ENCODE data around the gene MYO7A.

Gene MYO7A

GRCh38 chr11:77123591-77123990 is 4.5 kb upstream of the MYO7A start:
- H3K4me3 ChIP-seq (ENCODE audit: low read length) = no peak overlapping the region
- H3K4me1 ChIP-seq (ENCODE audit: control insufficient read depth, low read length) = peaks cover 9% of the 10 kb centered on the region
- H3F3A ChIP-seq (ENCODE audit: control insufficient read depth, insufficient read depth) = no peaks in the 10 kb centered on the region
- H3K27ac ChIP-seq (ENCODE audit: low read depth, low read length) = no peak overlapping the region
- no peak overlapping the region for H3K4me2 ChIP-seq (ENCODE audit: low read length)
- H3K27me3 ChIP-seq (ENCODE audit: control insufficient read depth, low read length) = no peaks in the 10 kb centered on the region
- no peaks in the 10 kb centered on the region for H3K9me2 ChIP-seq (replicated peaks; ENCODE audit: control insufficient read depth, low read length)
- H3K9me3 ChIP-seq (ENCODE audit: control insufficient read depth, insufficient read depth, low read length) = no peaks in the 10 kb centered on the region
- no peaks in the 10 kb centered on the region for H3K79me2 ChIP-seq (ENCODE audit: control insufficient read depth, low read length)
- H3K36me3 ChIP-seq (ENCODE audit: control insufficient read depth, low read length) = no peaks in the 10 kb centered on the region
- no peaks in the 10 kb centered on the region for H4K20me1 ChIP-seq (ENCODE audit: control insufficient read depth, insufficient read depth, low read depth, low read length)
- TF ChIP-seq EZH2phosphoT487 (IDR thresholded peaks at IDR 0.05; ENCODE audit: borderline replicate concordance, low read length) = no peak
- TF ChIP-seq, protein P1, sequence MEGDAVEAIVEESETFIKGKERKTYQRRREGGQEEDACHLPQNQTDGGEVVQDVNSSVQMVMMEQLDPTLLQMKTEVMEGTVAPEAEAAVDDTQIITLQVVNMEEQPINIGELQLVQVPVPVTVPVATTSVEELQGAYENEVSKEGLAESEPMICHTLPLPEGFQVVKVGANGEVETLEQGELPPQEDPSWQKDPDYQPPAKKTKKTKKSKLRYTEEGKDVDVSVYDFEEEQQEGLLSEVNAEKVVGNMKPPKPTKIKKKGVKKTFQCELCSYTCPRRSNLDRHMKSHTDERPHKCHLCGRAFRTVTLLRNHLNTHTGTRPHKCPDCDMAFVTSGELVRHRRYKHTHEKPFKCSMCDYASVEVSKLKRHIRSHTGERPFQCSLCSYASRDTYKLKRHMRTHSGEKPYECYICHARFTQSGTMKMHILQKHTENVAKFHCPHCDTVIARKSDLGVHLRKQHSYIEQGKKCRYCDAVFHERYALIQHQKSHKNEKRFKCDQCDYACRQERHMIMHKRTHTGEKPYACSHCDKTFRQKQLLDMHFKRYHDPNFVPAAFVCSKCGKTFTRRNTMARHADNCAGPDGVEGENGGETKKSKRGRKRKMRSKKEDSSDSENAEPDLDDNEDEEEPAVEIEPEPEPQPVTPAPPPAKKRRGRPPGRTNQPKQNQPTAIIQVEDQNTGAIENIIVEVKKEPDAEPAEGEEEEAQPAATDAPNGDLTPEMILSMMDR (IDR thresholded peaks at IDR 0.05; ENCODE audit: low read depth, low read length, poor library complexity, severe bottlenecking) = no peak

GRCh38 chr11:77124041-77124440 is 4.0 kb upstream of the MYO7A start:
- Histone ChIP-seq H3K27ac (ENCODE audit: low read depth, low read length) (no peak overlapping the region), H4K20me1 (ENCODE audit: control insufficient read depth, insufficient read depth, low read depth, low read length) (no peaks in the 10 kb centered on the region), H3F3A (ENCODE audit: control insufficient read depth, insufficient read depth) (no peaks in the 10 kb centered on the region), H3K9me2 (replicated peaks; ENCODE audit: control insufficient read depth, low read length) (no peaks in the 10 kb centered on the region), H3K27me3 (ENCODE audit: control insufficient read depth, low read length) (no peaks in the 10 kb centered on the region), H3K79me2 (ENCODE audit: control insufficient read depth, low read length) (no peaks in the 10 kb centered on the region), H3K4me1 (ENCODE audit: control insufficient read depth, low read length) (peaks cover 9% of the 10 kb centered on the region), H3K36me3 (ENCODE audit: control insufficient read depth, low read length) (no peaks in the 10 kb centered on the region), H3K9me3 (ENCODE audit: control insufficient read depth, insufficient read depth, low read length) (no peaks in the 10 kb centered on the region), H3K4me3 (ENCODE audit: low read length) (no peak overlapping the region), H3K4me2 (ENCODE audit: low read length) (no peak overlapping the region)
- TF ChIP-seq, protein P1 (IDR thresholded peaks at IDR 0.05; ENCODE audit: low read depth, low read length, poor library complexity, severe bottlenecking) = no peak
- TF ChIP-seq EZH2phosphoT487 (IDR thresholded peaks at IDR 0.05; ENCODE audit: borderline replicate concordance, low read length) = no peak

- no peak overlapping the region for H3K4me3 ChIP-seq (ENCODE audit: low read length)
- H3K36me3 ChIP-seq (ENCODE audit: control insufficient read depth, low read length) = no peaks in the 10 kb centered on the region
- H3F3A ChIP-seq (ENCODE audit: control insufficient read depth, insufficient read depth) = no peaks in the 10 kb centered on the region
- no peak overlapping the region for H3K4me2 ChIP-seq (ENCODE audit: low read length)
- no peak overlapping the region for H3K27ac ChIP-seq (ENCODE audit: low read depth, low read length)
- peaks cover 9% of the 10 kb centered on the region for H3K4me1 ChIP-seq (ENCODE audit: control insufficient read depth, low read length)
- no peaks in the 10 kb centered on the region for H4K20me1 ChIP-seq (ENCODE audit: control insufficient read depth, insufficient read depth, low read depth, low read length)
- no peak for TF ChIP-seq EZH2phosphoT487 (IDR thresholded peaks at IDR 0.05; ENCODE audit: borderline replicate concordance, low read length)
- TF ChIP-seq, protein P1 (IDR thresholded peaks at IDR 0.05; ENCODE audit: low read depth, low read length, poor library complexity, severe bottlenecking) = no peak
- H3K79me2 ChIP-seq (ENCODE audit: control insufficient read depth, low read length) = no peaks in the 10 kb centered on the region
- H3K9me3 ChIP-seq (ENCODE audit: control insufficient read depth, insufficient read depth, low read length) = no peaks in the 10 kb centered on the region
- H3K9me2 ChIP-seq (replicated peaks; ENCODE audit: control insufficient read depth, low read length) = no peaks in the 10 kb centered on the region
- no peaks in the 10 kb centered on the region for H3K27me3 ChIP-seq (ENCODE audit: control insufficient read depth, low read length)
These were observed 3.6 kb upstream of the MYO7A start for GRCh38 chr11:77124488-77124887.

DNA sequence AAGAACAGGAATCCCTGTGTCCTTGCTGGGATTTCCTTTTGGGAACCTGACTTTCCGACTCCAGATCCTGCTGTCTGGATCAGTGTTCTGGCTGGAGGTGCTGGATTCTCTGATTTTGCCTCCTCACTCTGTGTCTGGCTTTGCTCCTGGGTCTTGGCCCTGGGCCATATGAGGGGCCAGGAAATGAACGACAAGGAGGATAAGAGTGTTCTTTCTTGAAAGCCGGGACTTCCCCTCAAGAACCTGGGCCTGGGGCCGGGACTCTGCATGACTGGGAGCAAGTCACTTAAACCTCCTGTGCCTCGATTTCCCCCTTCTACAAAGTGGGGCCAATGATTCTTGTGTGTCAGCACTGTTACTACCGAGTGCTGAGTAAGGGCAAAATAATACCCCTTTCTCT is 2.9 kb upstream of the MYO7A start:
- H3K4me1 ChIP-seq (ENCODE audit: control insufficient read depth, low read length) = peaks cover 9% of the 10 kb centered on the region
- H3K4me2 ChIP-seq (ENCODE audit: low read length) = no peak overlapping the region
- no peaks in the 10 kb centered on the region for H3K9me2 ChIP-seq (replicated peaks; ENCODE audit: control insufficient read depth, low read length)
- no peaks in the 10 kb centered on the region for H3K27me3 ChIP-seq (ENCODE audit: control insufficient read depth, low read length)
- no peaks in the 10 kb centered on the region for H3K36me3 ChIP-seq (ENCODE audit: control insufficient read depth, low read length)
- no peak overlapping the region for H3K4me3 ChIP-seq (ENCODE audit: low read length)
- TF ChIP-seq EZH2phosphoT487 (IDR thresholded peaks at IDR 0.05; ENCODE audit: borderline replicate concordance, low read length) = no peak
- TF ChIP-seq, protein P1 (IDR thresholded peaks at IDR 0.05; ENCODE audit: low read depth, low read length, poor library complexity, severe bottlenecking) = no peak
- H3K9me3 ChIP-seq (ENCODE audit: control insufficient read depth, insufficient read depth, low read length) = no peaks in the 10 kb centered on the region
- H4K20me1 ChIP-seq (ENCODE audit: control insufficient read depth, insufficient read depth, low read depth, low read length) = no peaks in the 10 kb centered on the region
- H3K27ac ChIP-seq (ENCODE audit: low read depth, low read length) = no peak overlapping the region
- H3F3A ChIP-seq (ENCODE audit: control insufficient read depth, insufficient read depth) = no peaks in the 10 kb centered on the region
- H3K79me2 ChIP-seq (ENCODE audit: control insufficient read depth, low read length) = no peaks in the 10 kb centered on the region
